Fibroblast of lung (primary cell): ENCODE data around the gene GCA. TPM values are rescaled to one million over a fixed set of nuclear protein-coding genes. Genes with fewer than 3 reads are reported as not detected.

ENCODE experiments used
- DNase-seq, 2 donors: peaks; one replicate each; pipeline versions ENCODE4 v3.0.0 to v3.0.0-alpha.2; 2010; ENCODE audit warnings: low read depth in 2 of 2
- H2AFZ ChIP-seq: 2 replicates; pipeline ENCODE4 v1.5.1; 2012; ENCODE audit warnings: low read length, control low read depth, inconsistent platforms
- H3K27ac ChIP-seq: 2 replicates; pipeline ENCODE4 v1.5.1; 2011; ENCODE audit warnings: low read length, control low read depth; ENCODE audit not compliant: insufficient read depth
- H3K27me3 ChIP-seq: 2 replicates; pipeline ENCODE4 v1.5.1; 2011; ENCODE audit warnings: mild to moderate bottlenecking, low read length; ENCODE audit not compliant: control insufficient read depth, insufficient read depth
- H3K36me3 ChIP-seq: 2 replicates; pipeline ENCODE4 v1.5.1; 2011; ENCODE audit warnings: low read length; ENCODE audit not compliant: control insufficient read depth, insufficient read depth
- H3K4me1 ChIP-seq: 2 replicates; pipeline ENCODE4 v1.5.1; 2011; ENCODE audit warnings: low read length; ENCODE audit not compliant: control insufficient read depth, insufficient read depth; ENCODE audit errors: extremely low read depth
- H3K4me2 ChIP-seq: 2 replicates; pipeline ENCODE4 v1.5.1; 2011; ENCODE audit warnings: low read length, control low read depth; ENCODE audit not compliant: insufficient read depth; ENCODE audit errors: extremely low read depth
- H3K4me3 ChIP-seq, 4 experiments: fragments of 200-600 bp in 1 of 4; sonication (generic) in 1 of 4; replicated peaks in 1 of 4; 2 replicates each; pipeline ENCODE4 v1.5.1; 2011 to 2016; ENCODE audit warnings: low read length in 4 of 4, low read depth in 3 of 4, mild to moderate bottlenecking in 3 of 4, control low read depth in 2 of 4, inconsistent platforms in 1 of 4, mixed read lengths in 1 of 4; ENCODE audit not compliant: insufficient read depth in 1 of 4; ENCODE audit errors: control extremely low read depth in 1 of 4
- H3K79me2 ChIP-seq: 2 replicates; pipeline ENCODE4 v1.5.1; 2012; ENCODE audit warnings: mild to moderate bottlenecking, low read length, inconsistent platforms; ENCODE audit not compliant: control insufficient read depth, insufficient read depth
- H3K9ac ChIP-seq: 2 replicates; pipeline ENCODE4 v1.5.1; 2011; ENCODE audit warnings: mild to moderate bottlenecking, low read length, control low read depth; ENCODE audit not compliant: insufficient read depth
- H3K9me3 ChIP-seq: 2 replicates; pipeline ENCODE4 v1.5.1; 2012; ENCODE audit warnings: low read depth, low read length; ENCODE audit not compliant: control insufficient read depth, insufficient read depth
- H4K20me1 ChIP-seq: 2 replicates; pipeline ENCODE4 v1.5.1; 2011; ENCODE audit warnings: low read length; ENCODE audit not compliant: control insufficient read depth, insufficient read depth; ENCODE audit errors: extremely low read depth
- CTCF ChIP-seq, 2 donors: IDR thresholded peaks in 1 of 2; conservative IDR thresholded peaks in 1 of 2; 1 replicate in 1 of 2; 2 replicates in 1 of 2; pipeline ENCODE4 v1.5.1; 2011 to 2012; ENCODE audit warnings: low read length in 2 of 2, control low read depth in 1 of 2, inconsistent platforms in 1 of 2, low read depth in 1 of 2, mild to moderate bottlenecking in 1 of 2
- EZH2 ChIP-seq: IDR thresholded peaks from 2 replicates; pipeline ENCODE4 v1.5.1; 2012; ENCODE audit warnings: low read length, control low read depth, mild to moderate bottlenecking; ENCODE audit errors: missing control alignments
- polyA plus RNA-seq, 2 donors: library from polyadenylated mRNA; depleted of rRNA in 1 of 2; stranded (reverse) in 1 of 2; unstranded in 1 of 2; fragments of >200 nt; gene quantifications; 2 replicates each; pipeline ENCODE4 v1.2.1, GENCODE V29; 2011 to 2012; ENCODE audit warnings: missing spikeins in 1 of 2
- total RNA-seq: library from RNA; depleted of rRNA; stranded (reverse); fragments of >200 nt; gene quantifications from 2 replicates; pipeline ENCODE4 v1.2.1, GENCODE V29; 2014

GCA gene
- total and polyA plus RNA-seq, 2 donors (not counting 1 experiment from before 2014, with no cell fraction given) = 7.6 to 12.9 TPM

- Histone ChIP-seq H3K9ac (no peak overlapping the region), H3K79me2 (no peaks in the 10 kb centered on the region), H4K20me1 (no peaks in the 10 kb centered on the region), H3K4me3 (no peak overlapping the region), H3K4me2 (no peak overlapping the region), H3K27me3 (no peaks in the 10 kb centered on the region), H3K4me1 (no peaks in the 10 kb centered on the region), H3K9me3 (no peaks in the 10 kb centered on the region), H3K27ac (no peak overlapping the region), H3K36me3 (no peaks in the 10 kb centered on the region), H2AFZ (no peak overlapping the region)
- no peak for DNase-seq
- TF ChIP-seq EZH2 (no peak), CTCF (conservative IDR thresholded peaks at IDR 0.05 in 1 of 2, IDR thresholded peaks at IDR 0.05 in 1 of 2; ENCODE audit: low read depth in 1 of 2, low read length in 2 of 2) (no peak)
Measured at GRCh38 chr2:162330881-162331280, 13.1 kb upstream of the GCA start.

GRCh38 chr2:162333968-162334367 is 10.0 kb upstream of the GCA start:
- H3K4me1 ChIP-seq = no peaks in the 10 kb centered on the region
- DNase-seq = no peak
- H2AFZ ChIP-seq = no peak overlapping the region
- no peak for TF ChIP-seq EZH2
- peak; percentile 21 to 50 for TF ChIP-seq CTCF (conservative IDR thresholded peaks at IDR 0.05 in 1 of 2, IDR thresholded peaks at IDR 0.05 in 1 of 2; ENCODE audit: low read depth in 1 of 2, low read length in 2 of 2)
- no peaks in the 10 kb centered on the region for H3K79me2 ChIP-seq
- H3K36me3 ChIP-seq = no peaks in the 10 kb centered on the region
- H3K27me3 ChIP-seq = no peaks in the 10 kb centered on the region
- H3K9me3 ChIP-seq = no peaks in the 10 kb centered on the region
- no peak overlapping the region for H3K27ac ChIP-seq
- no peak overlapping the region for H3K4me2 ChIP-seq
- no peak overlapping the region for H3K9ac ChIP-seq
- H3K4me3 ChIP-seq = no peak overlapping the region
- H4K20me1 ChIP-seq = no peaks in the 10 kb centered on the region

- H3K9ac ChIP-seq = no peak overlapping the region
- no peak overlapping the region for H3K4me3 ChIP-seq
Measured at GRCh38 chr2:162337868-162338267, 6.1 kb upstream of the GCA start.

More at GRCh38 chr2:162337868-162338267, 6.1 kb upstream of the GCA start:
- no peaks in the 10 kb centered on the region for H3K79me2 ChIP-seq
- H3K4me2 ChIP-seq = no peak overlapping the region
- no peaks in the 10 kb centered on the region for H3K27me3 ChIP-seq
- H3K36me3 ChIP-seq = no peaks in the 10 kb centered on the region
- H2AFZ ChIP-seq = no peak overlapping the region
- no peak for TF ChIP-seq EZH2
- no peak for TF ChIP-seq CTCF (conservative IDR thresholded peaks at IDR 0.05 in 1 of 2, IDR thresholded peaks at IDR 0.05 in 1 of 2; ENCODE audit: low read depth in 1 of 2, low read length in 2 of 2)
- no peaks in the 10 kb centered on the region for H3K4me1 ChIP-seq
- H3K27ac ChIP-seq = no peak overlapping the region
- no peaks in the 10 kb centered on the region for H4K20me1 ChIP-seq
- no peak for DNase-seq
- no peaks in the 10 kb centered on the region for H3K9me3 ChIP-seq
